Right atrium auricular region (tissue), 2 donors: ENCODE results near the gene DLL3. TPM values are rescaled to one million over a fixed set of nuclear protein-coding genes. Genes with fewer than 3 reads are reported as not detected.

Source experiments
- DNase-seq: peaks from one replicate; pipeline ENCODE4 v3.0.0-alpha.2; 2019; ENCODE audit warnings: low spot score
- H3K27ac ChIP-seq, 2 donors: fragments of 200-600 bp; sonication (generic); 1 replicate in 1 of 2; 2 replicates in 1 of 2; pipeline ENCODE4 v1.5.1; 2016 to 2019
- H3K27me3 ChIP-seq, 2 donors: fragments of 200-600 bp; sonication (generic); one replicate each; pipeline versions ENCODE4 v1.5.1 to v1.6.0; 2017 to 2019
- H3K36me3 ChIP-seq: fragments of 200-600 bp; sonication (generic); one replicate; pipeline ENCODE4 v1.5.1; 2016
- H3K4me1 ChIP-seq, 2 donors: fragments of 200-600 bp; sonication (generic); one replicate each; pipeline versions ENCODE4 v1.5.1 to v1.6.0; 2017 to 2019
- H3K4me3 ChIP-seq, 2 donors: fragments of 200-600 bp; sonication (generic); 1 replicate in 1 of 2; 2 replicates in 1 of 2; pipeline ENCODE4 v1.5.1; 2017 to 2019; ENCODE audit warnings: mild to moderate bottlenecking in 1 of 2, moderate library complexity in 1 of 2
- H3K9me3 ChIP-seq, 2 donors: fragments of 200-600 bp; sonication (generic); one replicate each; pipeline ENCODE4 v1.5.1; 2019
- CTCF ChIP-seq, 2 donors: fragments of 200-600 bp; sonication (generic); IDR thresholded peaks; one replicate each; pipeline ENCODE4 v1.5.1; 2019; ENCODE audit warnings: antibody characterized with exemption in 2 of 2
- total RNA-seq, 2 donors: library from RNA; depleted of rRNA; stranded (reverse); fragments of >200 nt; gene quantifications; one replicate each; pipeline ENCODE4 v1.1.0, GENCODE V29; 2016

The DLL3 gene
- total RNA-seq, 2 donors from 2014 or later = not detected

DNA sequence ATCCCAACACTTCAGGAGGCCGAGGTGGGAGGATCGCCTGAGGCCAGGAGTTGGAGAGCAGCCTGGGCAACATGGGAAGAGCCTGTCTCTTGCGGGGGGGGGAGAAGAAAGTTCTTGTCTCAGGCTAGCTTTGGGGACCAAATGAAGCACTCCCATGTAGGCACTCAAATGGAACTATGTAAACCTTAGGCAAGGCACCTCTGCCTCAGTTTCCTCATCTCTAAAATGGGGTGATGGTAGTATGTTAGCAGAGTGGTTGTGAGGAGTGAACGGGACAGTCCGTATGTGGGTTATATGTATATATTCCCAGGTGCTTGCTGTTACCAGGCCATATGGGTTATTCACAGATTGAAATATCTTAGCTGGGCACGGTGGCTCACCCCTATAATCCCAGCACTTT lies 6.5 kb upstream of the DLL3 start:
- Histone ChIP-seq H3K27ac (no peak overlapping the region), H3K36me3 (peaks cover 41% of the 10 kb centered on the region), H3K4me3 (no peak overlapping the region), H3K9me3 (no peaks in the 10 kb centered on the region), H3K4me1 (no peaks in the 10 kb centered on the region), H3K27me3 (no peaks in the 10 kb centered on the region)
- TF ChIP-seq CTCF (IDR thresholded peaks at IDR 0.05) = no peak
- no peak for DNase-seq

- Histone ChIP-seq H3K4me3 (no peak overlapping the region), H3K4me1 (peaks cover 0 to 3% of the 10 kb centered on the region in 2 donors), H3K27me3 (no peaks in the 10 kb centered on the region), H3K9me3 (no peaks in the 10 kb centered on the region), H3K27ac (no peak overlapping the region), H3K36me3 (peaks cover 36% of the 10 kb centered on the region)
- DNase-seq = no peak
- TF ChIP-seq CTCF (IDR thresholded peaks at IDR 0.05) = no peak
These were observed 6.0 kb upstream of the DLL3 start for GRCh38 chr19:39492788-39493187.

GRCh38 chr19:39494661-39495060 lies 4.1 kb upstream of the DLL3 start:
- TF ChIP-seq CTCF (IDR thresholded peaks at IDR 0.05) = no peak

DNA sequence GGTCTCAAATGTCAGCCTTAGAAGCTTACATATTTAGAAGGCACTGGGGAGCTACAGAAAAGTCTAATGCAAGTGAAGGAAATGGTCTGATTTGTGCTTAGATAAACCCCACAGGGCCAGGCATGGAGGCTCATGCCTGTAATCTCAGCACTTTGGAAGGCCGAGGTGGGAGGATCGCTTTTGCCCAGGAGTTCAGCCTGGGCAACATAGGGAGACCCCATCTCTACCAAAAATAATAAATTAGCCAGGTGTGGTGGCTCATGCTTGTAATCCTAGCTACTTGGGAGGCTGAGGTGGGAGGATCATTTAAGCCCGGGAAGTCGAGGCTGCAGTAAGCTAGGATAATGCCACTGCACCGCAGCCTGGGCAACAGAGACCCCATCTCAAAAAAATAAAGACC lies 2.7 kb upstream of the DLL3 start:
- Histone ChIP-seq H3K36me3 (peaks cover 3% of the 10 kb centered on the region), H3K4me3 (no peak overlapping the region), H3K4me1 (peaks cover 0 to 19% of the 10 kb centered on the region in 2 donors), H3K27ac (no peak overlapping the region), H3K9me3 (no peaks in the 10 kb centered on the region), H3K27me3 (peaks cover 4 to 10% of the 10 kb centered on the region in 2 donors)
- no peak for TF ChIP-seq CTCF (IDR thresholded peaks at IDR 0.05)
- DNase-seq = no peak

More at GRCh38 chr19:39494661-39495060, 4.1 kb upstream of the DLL3 start:
- H3K4me1 ChIP-seq = peaks cover 0 to 19% of the 10 kb centered on the region in 2 donors
- DNase-seq = no peak
- H3K4me3 ChIP-seq = no peak overlapping the region
- H3K27me3 ChIP-seq = peaks cover 4 to 10% of the 10 kb centered on the region in 2 donors
- no peaks in the 10 kb centered on the region for H3K9me3 ChIP-seq
- no peak overlapping the region for H3K27ac ChIP-seq
- H3K36me3 ChIP-seq = peaks cover 17% of the 10 kb centered on the region

DNA sequence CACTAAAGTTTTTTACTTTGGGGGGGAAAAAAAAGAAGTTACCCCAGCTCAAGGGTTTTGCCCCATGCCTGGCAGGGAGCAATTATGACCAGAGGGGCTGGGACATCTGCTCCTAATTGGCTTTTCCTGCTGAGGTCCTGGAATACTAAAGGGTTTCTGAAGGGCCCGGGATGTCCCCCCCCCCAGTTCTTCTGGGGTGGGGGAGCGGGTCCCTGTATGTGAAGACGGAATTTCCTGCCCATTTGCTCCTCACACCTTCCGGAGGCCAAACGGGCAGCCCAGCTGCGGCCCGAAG lies 1.1 kb upstream of the DLL3 start:
- Histone ChIP-seq H3K36me3 (no peaks in the 10 kb centered on the region), H3K27me3 (peaks cover 4 to 10% of the 10 kb centered on the region in 2 donors), H3K9me3 (no peaks in the 10 kb centered on the region), H3K4me3 (peak overlapping the region in 1 of 2 donors; percentile 25), H3K27ac (no peak overlapping the region), H3K4me1 (peaks cover 0 to 19% of the 10 kb centered on the region in 2 donors)
- no peak for DNase-seq
- no peak for TF ChIP-seq CTCF (IDR thresholded peaks at IDR 0.05)

DNA sequence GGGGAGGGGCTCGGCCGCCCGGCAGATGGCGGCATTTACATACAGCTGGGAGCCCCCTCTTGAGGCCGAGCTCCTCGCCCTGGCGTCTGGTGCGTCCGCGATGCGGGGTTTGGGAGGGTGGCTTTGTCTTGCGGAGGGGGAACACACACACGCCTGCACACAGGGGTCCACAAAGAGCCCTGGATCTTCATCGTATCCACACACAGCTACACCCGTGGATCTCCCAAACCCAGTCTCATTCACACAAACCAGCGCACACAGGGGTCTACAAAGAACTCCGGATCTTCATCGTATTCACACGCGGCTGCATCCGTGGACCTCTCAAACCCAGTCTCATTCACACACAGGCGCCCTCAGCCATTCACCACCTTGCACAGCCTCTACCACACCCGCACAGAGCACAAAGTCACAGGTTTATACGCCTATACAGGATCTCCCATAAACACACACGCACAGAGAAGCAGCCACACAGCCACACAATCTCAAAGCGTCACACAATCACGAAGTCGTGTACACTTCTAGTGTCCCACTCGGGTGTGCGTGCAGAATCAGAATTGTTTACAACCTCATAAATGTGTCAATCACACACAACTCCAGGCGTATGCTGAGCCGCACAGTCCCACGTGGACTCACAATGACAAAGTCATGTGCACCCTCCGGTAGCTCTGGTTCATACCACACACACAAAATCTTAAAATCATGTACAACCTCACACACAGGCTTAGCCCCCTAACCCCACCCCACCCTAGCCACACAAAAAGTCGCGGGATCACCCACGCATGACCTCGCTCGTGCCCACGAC lies 550 bp upstream of the DLL3 start:
- peaks cover 4 to 10% of the 10 kb centered on the region in 2 donors for H3K27me3 ChIP-seq
- no peak for DNase-seq

More for the DNA sequence above, 550 bp upstream of the DLL3 start:
- no peaks in the 10 kb centered on the region for H3K9me3 ChIP-seq
- peak in 1 of 2 donors; percentile 60 for TF ChIP-seq CTCF (IDR thresholded peaks at IDR 0.05)
- H3K27ac ChIP-seq = no peak overlapping the region
- peaks cover 0 to 19% of the 10 kb centered on the region in 2 donors for H3K4me1 ChIP-seq
- no peaks in the 10 kb centered on the region for H3K36me3 ChIP-seq
- H3K4me3 ChIP-seq = peak overlapping the region in 1 of 2 donors; percentile 25
